GM18520 (cell line): ENCODE measurements around the gene SRGAP2C.
"Not testable (repeated sequence)": the region's sequence is repeated elsewhere in the genome, so short reads cannot be mapped to it uniquely, and the experiment has no call there.

Experiments
- ATAC-seq: cut with Tn5 transposase; IDR thresholded peaks from one replicate; pipeline ENCODE4 v1.9.1; 2021; ENCODE audit not compliant: unreplicated experiment

Gene SRGAP2C

DNA sequence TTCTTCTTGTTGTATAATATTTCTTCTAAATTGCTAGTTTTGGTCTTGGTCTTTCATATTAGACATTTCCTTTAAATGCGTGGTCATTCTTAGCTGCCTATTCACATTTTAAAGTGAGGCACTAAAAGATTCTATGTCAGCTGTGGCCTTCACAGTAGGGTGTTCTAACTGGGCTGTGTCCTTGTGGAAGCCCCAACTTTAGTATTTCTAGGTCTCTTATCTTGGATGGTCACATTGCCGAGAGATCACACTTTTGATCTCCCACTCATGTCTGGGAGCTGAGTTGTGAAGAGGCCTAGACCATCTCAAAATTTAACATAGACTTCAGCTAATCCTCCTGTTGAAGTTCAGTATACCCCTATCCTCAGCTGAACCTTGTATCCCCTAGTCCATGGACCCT, 185.2 kb downstream of the SRGAP2C start:
- not testable (repeated sequence) for ATAC-seq

DNA sequence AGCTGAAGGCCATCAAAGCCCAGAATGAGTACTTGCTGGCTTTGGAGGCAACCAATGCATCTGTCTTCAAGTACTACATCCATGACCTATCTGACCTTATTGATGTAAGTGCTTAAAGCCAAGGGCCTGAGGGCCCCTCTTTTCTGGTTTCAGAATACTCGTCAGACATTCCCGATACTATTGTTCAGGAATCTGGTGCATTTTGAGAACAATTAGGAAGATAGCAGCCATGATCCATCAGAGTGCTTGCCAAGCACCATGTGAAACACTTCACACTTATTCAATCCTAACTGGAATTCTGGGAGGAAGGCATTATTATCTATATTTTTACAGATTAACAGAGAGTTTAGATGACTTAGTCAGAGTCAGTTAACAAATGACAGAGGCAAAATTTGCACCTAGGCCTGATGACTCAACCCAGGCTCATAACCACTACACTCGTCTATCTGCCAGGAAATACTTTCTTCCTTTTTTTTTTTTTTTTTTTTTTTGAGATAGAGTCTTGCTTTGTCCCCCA, 190.1 kb downstream of the SRGAP2C start:
- ATAC-seq: not testable (repeated sequence)

DNA sequence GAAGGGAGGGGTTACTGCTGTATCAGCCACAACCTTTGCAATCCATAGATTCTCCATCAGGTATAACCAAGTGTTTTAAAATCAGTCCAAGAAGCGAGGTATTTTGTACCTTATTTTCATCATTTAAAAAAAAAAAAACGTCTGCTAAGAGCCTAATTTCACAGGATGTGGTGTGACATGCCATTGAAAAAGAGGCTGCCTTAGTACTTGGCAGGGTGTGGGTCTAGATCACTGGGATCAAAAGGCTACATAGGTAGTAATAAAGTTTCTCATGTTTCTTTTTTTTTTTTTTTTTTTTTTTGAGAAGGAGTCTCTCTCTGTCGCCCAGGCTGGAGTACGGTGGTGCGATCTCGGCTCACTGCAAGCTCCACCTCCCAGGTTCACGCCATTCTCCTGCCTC, 192.2 kb downstream of the SRGAP2C start:
- ATAC-seq: not testable (repeated sequence)

DNA sequence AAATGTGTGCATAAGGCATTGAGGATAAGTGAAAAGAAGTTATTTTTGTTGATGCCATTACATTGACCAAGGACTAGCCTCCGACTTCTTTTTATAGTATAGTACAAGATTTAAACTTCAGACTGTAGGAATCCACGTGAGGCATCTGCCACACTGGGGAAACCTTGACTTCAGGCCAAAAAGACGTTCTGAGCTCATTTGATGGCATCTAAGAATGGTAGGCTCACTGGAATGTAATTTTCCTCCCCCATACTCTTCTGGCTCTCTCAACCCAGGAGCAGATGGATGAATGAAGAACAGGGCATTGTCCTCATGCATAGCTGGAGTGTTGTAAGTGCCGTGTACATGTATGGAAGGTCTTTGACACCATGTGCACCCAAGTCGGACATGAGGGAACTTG, 194.0 kb downstream of the SRGAP2C start:
- ATAC-seq: not testable (repeated sequence)

DNA sequence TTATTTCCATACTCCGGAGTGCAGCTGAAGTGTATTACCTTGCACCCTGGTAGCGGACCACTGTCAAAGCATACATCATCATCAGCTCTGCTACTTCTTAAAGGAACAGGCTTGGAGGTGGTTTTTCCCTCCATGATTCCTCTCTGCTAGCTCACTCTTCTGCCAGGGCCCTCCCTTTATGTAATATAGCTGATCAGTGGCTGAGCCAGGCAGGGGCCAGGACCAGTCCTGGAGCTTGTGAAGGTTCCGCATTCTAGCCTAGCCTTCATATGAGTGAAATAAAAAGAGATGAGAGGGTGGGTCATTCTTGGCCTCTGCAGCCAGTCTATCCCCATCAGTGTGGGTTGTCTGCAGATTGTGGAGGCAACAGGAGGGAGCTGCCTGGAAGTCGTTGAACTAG, 200.0 kb downstream of the SRGAP2C start:
- not testable (repeated sequence) for ATAC-seq

DNA sequence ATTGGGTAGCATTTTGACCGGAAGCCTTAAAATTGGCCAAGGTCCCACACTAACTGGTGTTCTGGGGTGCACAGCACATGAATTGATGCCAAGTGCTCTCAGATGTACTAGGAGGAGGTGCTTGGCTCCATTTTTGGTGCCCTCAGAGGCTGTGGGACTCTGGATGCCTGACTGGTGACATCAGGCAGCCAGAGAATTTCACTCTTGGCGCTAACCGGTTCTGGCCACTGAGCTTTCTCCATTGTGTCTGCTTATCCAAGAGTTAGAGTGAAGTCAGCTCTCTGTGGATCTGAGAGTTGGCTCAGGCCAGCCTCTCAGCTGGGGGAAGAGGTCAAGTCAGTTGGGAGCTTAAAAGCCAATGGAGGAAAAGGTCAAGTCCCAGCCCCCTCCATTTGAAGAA, 200.4 kb downstream of the SRGAP2C start:
- not testable (repeated sequence) for ATAC-seq

DNA sequence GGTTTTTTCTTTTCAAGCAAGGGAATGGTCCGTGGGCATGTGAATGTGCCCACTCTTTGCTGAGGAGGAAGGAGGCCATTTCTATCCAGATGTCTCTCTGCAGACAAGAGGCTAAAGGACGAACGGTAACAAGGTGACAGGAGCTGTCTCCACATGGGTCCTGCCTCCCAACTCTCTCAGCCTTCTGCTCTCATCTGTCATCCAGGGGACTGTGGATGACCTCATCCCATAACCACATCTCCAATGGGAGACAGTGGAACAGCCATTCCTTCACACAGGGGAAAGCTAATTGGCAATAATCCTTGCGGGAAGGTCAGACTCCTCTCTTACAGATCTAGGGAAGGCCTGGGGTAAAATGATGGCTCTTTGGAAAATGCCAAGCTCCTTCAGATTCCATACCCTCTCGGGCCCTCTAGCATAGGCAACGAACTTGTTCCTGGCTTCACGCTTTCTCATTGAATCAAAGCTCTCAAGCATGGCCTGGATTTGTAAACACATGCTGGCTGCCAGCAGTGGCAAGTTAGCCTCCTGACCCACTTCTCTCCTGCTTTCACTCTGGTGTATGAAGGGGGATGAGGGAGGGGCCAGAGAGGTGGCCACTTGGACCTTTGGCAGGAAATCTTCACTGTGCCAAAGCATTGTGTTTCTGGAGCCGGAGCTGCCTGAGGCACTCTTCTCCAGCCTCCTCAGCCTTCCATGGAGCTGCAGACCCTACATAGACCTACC, 201.0 kb downstream of the SRGAP2C start:
- ATAC-seq: not testable (repeated sequence)

DNA sequence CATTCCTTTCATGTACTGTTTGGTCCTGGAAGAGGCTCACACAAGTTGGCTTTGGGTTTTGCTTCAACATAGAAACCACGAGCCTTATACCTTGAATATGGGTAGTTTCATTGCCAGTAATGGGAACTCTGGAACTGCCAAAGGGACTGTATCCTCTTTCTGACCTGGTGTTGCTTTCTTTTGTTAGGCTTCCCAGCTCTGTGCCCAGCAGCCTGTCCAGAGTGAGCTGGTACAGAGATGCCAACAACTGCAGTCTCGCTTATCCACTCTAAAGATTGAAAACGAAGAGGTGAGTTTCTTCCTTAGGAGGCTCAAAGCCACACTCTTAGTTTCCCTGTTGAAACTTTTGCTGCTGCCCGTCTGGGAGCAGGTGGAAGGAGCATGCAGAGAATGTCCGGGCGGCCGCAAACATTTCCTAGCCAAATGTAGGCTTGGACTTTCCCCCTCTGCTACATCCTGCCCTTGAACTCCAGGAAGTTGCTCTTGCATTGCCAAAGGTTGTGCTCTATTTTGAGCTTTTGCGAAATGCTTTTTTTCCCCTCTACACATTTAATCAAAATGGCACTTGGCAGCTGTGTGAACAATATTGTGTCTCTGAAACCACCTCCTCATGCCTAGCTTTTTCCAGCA, 201.7 kb downstream of the SRGAP2C start:
- not testable (repeated sequence) for ATAC-seq

DNA sequence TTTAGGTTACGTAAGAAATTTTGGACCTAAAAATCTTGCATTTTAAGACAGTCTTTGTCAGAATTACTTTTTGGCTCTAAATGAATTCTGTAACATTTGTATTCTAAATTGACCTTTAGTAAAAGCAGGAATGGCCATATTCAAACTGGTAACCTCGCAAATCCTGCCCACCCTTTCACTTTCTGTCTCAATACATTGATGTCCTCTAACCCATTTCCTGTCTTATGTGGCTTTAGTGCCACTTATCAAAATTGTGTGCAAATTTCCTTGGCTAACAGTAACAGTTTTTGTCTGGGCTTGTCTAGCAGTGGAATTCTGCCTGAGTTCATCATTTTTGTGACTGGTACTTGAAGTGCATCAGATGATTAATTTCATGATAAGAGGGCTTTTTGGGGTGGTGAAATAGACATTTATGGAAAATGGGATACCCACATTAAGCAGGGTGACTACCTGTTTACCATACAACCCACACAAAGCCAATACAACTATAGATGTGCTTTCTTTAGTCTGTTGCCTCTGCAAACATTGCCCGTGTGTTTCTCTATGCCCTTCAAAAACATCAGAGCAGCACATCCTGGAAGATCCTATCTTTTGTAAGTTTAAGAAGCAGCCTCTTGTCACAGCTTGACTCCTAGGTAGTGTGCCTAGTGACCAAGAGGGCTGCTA, 205.3 kb downstream of the SRGAP2C start:
- ATAC-seq: not testable (repeated sequence)

DNA sequence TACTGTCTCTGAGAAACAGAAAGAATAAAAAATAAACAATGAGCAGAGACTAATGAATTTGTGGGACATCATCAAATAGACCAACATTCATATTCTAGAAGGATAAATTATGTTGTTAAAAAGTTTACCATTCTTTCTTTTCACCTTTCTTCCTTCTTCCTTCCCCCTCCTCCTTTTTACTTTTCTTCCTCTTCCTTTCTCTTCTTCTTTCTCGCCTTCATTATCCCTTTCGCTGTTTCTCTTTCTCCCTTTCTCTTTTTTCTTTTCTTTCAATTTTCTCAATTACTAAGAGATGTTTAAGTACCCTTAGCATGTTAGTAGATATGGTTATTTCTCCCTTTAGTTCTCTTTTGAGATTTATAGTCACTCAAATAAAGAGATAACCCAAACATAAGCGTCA, 207.4 kb downstream of the SRGAP2C start:
- ATAC-seq: not testable (repeated sequence)

DNA sequence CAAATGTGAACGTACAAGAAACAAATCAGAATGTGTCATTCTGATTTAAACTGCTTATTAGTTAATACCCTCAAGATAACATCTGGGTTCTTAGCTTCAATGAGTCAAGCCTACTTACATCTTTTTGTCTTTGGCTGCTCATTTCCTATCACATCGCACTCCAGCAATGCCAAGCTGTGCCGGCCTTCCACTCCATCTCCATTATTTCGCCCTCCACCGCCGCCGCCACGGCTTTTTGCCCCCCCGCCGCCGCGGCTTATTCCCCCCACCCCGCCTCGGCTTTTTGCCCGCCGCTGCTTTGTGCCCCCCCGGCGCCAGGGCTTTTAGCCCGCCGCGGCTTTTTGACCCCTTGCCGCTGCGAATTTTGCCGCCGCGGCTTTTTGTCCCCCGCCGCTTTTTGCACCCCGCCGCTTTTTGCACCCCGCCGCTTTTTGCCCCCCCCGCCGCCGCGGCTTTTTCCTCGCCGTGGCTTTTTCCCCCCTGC, 211.0 kb downstream of the SRGAP2C start:
- ATAC-seq: not testable (repeated sequence)

DNA sequence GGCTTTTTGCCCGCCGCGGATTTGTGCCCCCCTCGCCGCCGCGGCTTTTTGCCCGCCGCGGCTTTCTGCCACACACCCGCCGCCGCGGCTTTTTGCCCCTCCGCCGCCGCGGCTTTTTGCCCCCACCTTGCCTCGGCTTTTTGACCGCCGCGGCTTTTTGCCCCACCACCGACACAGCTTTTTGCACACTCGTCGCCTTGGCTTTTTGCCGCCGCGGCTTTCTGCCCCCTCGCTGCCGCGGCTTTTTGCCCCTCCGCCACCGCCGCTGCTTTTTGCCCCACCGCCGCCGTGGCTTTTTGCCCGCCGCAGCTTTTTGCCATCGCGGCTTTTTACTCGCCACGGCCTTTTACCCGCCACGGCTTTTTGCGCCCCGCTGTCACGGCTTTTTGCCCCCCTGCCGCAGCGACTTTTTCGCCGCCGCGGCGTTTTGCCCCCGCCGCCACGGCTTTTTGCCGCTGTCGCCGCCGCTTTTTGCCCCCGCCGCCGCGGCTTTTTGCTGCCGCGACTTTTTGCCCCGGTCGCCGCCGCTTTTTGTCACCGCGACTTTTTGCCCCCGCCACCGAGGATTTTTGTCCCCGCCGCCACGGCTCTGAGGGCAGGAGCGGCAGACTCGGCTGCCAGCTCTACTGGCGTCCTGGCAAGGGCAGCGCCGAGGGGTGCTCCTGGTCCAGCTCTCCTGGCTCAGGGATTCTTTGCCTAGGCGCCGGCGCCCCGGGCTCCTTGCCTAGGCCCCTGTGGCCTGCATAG, 211.7 kb downstream of the SRGAP2C start:
- not testable (repeated sequence) for ATAC-seq

DNA sequence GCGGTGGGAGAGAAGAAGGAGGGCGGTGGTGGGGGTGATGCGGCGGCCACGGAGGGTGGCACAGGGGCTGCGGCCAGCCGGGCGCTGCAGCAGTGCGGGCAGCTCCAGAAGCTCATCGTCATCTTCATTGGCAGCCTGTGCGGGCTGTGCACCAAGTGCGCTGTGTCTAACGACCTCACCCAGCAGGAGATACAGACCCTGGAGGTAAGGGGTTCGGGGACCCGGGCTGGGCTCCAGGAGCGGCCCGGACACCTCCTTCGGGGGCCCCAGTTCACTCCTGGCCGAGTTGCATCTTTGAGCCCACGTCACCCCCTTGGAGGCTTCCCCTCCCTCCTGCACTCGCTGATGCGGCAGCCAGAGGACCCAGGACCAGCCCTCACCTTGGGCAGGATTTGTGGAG, 212.3 kb downstream of the SRGAP2C start:
- not testable (repeated sequence) for ATAC-seq

DNA sequence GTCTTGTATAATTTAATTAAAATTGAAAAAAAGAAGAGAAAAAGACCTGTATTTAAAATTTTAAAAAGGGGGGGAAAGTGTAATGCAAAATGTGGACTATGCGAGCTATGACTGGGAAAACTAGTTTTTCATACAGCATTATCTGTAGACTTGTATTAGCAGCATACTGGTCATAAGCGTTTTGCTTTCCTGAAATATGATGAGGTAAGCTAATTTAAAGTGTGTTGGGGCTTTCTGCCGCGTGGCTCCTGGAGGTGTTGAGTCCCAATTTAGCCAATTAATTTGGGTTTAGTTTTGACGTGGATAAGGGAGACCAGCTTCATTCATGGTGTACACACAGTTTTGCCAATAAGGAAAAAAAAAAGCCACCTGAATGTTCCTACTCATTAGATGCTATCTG, 214.4 kb downstream of the SRGAP2C start:
- ATAC-seq: not testable (repeated sequence)

DNA sequence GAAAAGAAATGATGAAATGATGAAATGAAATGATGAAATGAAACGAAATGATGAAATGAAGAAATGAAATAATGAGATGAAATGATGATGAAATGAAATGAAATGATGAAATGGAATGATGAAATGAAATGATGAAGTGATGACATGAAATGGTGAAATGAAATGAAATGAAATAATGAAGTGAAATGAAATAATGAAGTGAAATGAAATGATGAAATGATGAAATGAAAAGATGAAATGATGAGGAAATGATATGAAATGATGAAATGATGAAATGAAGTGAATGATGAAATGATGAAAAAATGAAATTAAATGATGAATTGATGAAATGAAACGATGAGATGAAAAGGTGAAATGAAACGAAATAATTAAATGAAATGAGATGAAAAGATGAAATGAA, 215.3 kb downstream of the SRGAP2C start:
- ATAC-seq: not testable (repeated sequence)

DNA sequence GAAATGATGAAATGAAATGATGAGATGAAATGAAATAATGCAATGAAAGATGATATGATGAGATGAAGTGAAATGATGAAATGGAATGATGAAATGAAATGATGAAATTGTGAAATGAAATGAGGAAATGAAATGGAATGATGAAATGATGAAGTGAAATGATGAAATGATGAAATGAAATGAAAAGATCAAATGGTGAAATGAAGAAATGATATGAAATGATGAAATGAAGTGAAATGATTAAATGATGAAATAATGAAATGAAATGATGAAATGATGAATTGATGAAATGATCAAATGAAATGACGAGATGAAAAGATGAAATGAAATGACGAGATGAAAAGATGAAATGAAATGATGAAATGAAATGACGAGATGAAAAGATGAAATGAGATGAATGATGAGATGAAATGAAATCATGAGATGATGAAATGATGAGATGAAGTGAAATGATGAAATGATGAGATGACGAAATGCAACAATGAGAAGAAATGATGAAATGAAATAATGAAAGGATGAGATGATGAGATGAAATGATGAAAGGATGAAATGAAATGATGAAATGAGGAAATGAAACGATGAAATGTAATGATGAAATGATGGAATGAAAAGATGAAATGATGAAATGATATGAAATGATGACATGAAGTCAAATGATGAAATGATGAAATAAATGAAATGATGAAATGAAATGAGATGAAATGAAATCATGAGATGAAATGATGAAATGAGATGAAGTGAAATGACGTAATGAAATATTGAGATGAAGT, 216.0 kb downstream of the SRGAP2C start:
- not testable (repeated sequence) for ATAC-seq

DNA sequence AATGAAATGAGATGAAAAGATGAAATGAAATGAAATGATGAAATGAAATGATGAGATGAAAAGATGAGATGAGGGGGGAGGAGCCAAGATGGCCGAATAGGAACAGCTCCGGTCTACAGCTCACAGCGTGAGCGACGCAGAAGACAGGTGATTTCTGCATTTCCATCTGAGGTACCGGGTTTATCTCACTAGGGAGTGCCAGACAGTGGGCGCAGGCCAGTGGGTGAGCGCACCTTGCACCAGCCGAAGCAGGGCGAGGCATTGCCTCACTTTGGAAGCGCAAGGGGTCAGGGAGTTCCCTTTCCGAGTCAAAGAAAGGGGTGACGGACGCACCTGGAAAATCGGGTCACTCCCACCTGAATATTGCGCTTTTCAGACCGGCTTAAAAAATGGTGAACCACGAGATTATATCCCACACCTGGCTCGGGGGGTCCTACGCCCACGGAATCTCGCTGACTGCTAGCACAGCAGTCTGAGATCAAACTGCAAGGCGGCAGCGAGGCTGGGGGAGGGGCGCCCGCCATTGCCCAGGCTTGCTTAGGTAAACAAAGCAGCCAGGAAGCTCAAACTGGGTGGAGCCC, 216.7 kb downstream of the SRGAP2C start:
- not testable (repeated sequence) for ATAC-seq

DNA sequence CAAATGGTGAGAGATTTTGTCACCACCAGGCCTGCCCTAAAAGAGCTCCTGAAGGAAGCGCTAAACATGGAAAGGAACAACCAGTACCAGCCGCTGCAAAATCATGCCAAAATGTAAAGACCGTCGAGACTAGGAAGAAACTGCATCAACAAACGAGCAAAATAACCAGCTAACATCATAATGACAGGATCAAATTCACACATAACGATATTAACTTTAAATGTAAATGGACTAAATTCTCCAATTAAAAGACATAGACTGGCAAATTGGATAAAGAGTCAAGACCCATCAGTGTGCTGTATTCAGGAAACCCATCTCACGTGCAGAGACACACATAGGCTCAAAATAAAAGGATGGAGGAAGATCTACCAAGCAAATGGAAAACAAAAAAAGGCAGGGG, 218.5 kb downstream of the SRGAP2C start:
- ATAC-seq: not testable (repeated sequence)

DNA sequence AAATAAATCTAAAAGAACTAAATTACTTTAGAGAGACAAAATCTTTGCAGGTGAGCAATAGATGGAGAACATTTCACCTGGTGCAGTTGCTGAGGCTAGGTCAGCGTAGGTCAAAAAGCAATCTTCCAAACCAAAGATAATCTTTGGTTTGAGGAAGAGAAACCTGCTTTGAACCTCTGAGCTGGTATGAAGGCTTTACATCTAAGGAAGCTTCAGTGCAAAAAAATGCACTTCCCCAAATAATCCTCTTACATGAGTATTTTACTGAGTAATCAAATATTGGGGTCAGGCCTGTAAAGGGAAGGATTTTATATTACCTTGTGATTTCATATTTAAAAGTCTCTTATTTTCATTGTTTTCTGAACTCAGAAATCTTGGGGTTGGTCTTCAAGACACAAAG, 223.6 kb downstream of the SRGAP2C start:
- no peak for ATAC-seq

DNA sequence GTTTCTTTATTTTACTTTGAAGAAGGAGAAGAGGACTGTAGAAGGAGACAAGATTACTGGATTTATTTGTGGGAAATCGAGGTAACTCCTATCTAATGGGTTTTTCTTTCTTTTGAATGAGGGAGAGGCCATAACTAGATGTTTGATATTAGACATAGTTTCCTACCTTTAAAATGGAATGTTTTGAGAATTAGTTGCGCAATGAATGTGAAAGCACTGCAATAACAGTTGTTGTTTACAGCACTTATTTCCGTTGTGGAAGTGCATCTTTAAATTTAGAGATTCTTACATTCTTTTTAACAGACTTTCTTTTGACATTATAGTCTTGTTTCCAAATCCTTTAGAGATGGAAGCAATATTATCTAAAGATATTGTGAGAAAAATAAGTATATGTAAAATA, 229.0 kb downstream of the SRGAP2C start:
- no peak for ATAC-seq
